ENCODE data around the gene ORC1. TPM values are rescaled to one million over a fixed set of nuclear protein-coding genes. Genes with fewer than 3 reads are reported as not detected.
A peak's percentile ranks its signal among the peaks of the same experiment; 100 is the strongest.
"Not testable (repeated sequence)": the region's sequence is repeated elsewhere in the genome, so short reads cannot be mapped to it uniquely, and the experiment has no call there.

The ORC1 gene
- total RNA-seq, 1 donor from 2014 or later = 2.9 TPM

DNA sequence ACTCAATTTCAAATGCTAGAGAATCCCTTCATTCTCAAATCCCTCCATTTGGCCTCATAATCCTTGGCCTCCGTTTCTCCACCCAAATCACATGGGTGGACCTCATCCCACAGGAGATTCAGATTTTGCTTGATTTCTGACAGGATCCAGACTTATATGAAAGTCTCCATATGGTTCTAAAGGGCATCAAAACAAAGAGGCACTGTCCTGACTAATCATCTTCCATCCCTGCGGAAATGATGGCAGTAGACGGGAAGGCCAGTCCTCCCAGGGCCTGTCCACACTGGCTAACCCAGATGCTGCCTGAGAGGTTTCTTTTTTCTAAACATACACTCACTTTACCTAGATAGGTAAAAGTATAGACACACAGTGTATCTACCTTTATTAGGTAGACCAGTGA, 18.8 kb downstream of the ORC1 start:
- DNase-seq = no peak

DNA sequence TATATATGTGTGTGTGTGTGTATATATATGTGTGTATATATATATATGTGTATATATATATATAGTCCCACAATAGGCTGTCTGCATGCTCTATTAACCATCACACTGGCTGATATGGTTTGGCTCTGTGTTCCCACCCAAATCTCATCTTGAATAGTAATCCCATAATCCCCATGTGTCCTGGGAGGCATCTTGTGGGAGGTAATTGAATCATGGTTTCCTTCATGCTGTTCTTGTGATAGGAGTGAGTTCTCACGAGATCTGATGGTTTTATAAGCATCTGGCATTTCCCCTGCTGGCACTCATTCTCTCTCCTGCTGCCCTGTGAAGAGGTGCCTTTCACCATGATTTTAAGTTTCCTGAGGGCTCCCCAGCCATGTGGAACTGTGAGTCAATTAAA, 34.4 kb downstream of the ORC1 start:
- DNase-seq = not testable (repeated sequence)

DNA sequence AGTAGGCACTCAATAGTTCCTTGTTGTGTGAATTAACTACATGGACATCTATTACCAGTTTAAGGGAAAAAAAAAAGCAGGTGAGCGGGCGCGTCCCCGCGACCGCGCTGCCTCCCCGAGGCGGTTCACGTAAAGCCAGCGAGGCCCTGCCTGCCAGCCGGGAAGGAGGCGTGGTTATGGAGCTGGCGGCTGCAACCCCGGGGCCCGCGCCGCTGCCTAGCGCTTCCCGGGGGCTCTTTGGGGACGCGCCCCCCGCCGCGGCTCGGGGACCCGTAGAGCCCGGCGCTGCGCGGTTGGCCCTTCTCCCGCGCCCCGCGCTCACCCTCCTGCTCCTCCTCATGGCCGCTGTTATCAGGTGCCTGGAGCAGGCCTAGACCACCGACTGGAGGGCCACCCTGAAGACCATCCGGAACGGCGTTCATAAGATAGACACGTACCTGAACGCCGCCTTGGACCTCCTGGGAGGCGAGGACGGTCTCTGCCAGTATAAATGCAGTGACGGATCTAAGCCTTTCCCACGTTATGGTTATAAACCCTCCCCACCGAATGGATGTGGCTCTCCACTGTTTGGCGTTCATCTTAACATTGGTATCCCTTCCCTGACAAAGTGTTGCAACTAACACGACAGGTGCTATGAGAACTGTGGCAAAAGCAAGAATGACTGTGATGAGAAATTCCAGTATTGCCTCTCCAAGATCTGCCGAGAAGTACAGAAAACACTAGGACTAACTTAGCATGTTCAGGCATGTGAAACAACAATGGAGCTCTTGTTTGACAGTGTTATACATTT, 35.6 kb downstream of the ORC1 start:
- DNase-seq = peak; percentile 67

DNA sequence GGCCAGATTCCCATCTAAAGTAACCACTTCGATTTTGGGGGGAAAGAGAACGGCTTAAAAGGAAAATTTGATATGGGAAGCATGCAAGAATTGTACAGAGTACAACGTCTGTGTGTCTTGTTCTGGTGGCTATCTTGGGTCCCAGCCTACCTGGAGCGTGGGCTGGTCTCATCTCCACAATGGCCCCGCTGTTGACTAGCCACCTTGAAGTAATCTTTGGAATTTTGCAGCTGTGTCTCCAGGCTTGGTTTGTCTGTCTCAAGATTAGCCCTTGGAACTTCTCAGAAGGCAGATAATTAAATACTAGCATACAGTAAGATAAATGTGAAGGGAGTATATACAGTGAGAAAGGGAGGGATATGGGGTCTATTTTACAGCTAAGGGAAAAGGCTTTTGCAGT, 37.0 kb downstream of the ORC1 start:
- DNase-seq = no peak

DNA sequence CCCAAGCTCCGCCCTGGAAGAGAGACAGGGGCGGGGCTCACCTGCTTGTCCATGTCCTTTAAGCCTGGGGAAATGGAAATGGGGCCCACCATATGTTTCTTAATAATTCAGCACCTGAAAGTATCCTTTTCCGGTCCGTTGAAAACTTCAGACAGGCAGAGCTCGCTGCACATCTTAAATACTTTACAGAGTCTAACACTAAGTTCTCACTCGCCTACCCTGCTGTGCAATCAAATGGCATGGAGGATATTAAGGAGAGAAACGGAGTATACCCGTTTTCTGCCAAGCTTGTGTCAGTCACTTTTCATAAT, 37.8 kb downstream of the ORC1 start:
- no peak for DNase-seq

DNA sequence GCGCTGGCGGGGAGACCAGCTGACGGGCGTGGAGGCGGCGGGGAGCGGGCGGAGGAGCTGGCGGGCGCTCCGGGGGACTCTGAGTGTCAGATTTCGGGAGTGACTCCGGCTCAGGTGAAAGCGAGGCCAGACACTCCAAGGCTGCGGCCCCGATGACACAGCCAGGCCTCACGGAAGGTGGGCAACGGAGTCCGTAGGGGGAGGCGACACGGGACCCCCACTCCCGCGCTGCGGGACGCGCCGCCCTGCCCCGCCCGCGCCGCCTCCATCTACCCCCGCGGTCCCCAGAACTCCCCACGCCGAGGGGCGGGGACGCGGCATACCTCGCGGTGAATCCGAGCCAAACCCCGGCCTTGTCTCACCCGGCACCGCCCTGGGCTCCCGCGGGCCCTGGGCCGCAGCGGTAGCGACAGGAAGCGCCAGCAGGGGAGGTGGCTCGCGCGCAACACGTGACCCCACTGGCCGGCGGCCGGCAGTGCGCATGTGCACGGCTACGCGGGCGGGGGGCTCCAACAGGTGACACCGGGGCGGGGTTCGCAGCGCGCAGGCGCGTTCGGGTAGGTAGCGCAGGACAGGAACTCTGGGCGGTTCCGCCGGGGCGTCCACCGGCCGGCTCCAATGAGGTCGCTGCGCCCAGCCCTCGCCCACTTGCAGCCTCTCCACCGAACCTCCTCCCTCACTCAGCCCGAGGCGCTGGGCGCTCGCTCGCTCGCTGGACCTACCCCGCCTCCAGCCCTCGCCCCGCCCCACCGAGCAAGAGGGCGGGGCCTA, 38.3 kb downstream of the ORC1 start, which contains the start of gene CC2D1B:
TSS of gene CC2D1B (minus strand) at position 460 of the 771 bp plus-strand sequence. CDS start 1,585 bp downstream, outside the sequence.
- DNase-seq = peak; percentile 99

DNA sequence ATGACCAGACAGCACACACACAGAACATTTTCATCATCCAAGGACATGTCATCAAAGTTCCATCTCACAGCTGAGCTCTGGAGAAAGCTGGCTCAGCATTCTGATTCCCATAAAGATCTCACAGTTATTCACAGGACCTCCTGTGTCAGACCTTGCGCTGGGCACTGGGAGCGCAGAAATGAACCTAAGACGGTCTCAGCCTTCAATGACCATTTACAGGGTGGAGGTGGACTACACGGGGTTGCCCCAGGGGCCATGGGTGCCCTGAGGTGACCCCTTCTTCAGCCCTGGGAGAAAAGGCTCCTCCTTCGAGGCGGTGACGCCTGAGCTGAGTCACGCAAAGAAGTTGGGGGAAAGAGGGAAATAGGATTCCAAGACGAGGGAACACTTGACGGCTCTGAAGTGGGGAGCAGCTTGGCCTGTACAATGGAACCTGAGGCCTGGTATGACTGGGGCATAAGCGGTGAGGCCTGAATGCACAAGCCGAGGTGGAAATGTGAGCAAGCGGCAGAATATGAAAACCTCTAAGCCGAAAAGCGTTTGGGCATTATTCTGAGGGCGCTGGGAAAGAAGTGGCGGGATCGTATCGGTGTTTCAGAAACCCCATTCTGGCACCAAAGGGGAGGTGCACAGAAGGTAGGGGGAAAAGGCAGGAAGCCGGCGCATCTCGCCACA, 39.0 kb downstream of the ORC1 start:
- peak; percentile 70 for DNase-seq

DNA sequence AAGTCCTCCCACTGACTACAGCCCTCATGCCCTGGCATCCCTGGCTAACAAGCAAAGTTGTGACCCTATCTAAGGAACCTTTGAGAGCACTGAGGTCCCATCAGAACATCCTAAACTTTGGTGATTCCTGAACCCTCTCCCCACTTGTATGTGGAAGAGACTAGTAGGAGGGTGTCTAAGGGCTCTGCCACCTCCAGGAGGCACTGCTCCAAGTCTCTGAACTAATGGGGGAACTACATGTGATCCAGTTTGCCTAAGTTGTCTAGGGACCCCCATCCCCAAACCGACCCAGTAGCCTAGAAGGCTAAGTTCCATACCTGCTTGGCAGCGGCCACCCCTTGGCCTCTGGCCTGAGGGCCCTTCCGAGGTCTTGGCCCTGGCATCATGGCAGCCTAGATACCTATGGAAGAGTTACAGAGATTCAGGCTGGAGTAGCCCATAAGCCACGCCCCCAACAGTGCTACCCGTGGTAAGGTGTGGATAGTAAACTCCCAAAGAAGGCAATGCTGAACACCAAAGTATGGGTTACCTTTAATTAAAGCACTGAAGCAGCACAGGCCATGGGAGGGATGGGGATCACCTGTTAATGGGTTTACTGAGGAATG, 39.9 kb downstream of the ORC1 start:
- no peak for DNase-seq

DNA sequence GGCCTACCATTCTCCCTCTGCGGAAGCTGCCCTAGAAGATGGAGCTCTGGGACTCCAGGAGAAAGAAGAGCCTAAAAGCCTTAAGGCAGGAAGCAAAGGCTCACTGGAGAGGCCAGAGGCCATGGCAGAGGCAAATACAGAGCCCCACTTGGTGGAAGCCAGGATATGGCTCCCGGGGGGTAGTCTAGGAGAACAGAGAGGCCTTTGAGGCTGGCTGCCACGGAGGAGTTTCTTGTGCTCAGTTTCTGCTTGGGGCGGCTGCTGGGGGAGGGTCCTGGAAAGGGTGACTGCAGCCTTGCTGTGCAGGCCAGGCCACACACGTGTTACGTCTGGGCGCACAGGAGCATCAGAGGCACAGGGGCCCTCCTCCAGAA, 43.6 kb downstream of the ORC1 start:
- DNase-seq = no peak

DNA sequence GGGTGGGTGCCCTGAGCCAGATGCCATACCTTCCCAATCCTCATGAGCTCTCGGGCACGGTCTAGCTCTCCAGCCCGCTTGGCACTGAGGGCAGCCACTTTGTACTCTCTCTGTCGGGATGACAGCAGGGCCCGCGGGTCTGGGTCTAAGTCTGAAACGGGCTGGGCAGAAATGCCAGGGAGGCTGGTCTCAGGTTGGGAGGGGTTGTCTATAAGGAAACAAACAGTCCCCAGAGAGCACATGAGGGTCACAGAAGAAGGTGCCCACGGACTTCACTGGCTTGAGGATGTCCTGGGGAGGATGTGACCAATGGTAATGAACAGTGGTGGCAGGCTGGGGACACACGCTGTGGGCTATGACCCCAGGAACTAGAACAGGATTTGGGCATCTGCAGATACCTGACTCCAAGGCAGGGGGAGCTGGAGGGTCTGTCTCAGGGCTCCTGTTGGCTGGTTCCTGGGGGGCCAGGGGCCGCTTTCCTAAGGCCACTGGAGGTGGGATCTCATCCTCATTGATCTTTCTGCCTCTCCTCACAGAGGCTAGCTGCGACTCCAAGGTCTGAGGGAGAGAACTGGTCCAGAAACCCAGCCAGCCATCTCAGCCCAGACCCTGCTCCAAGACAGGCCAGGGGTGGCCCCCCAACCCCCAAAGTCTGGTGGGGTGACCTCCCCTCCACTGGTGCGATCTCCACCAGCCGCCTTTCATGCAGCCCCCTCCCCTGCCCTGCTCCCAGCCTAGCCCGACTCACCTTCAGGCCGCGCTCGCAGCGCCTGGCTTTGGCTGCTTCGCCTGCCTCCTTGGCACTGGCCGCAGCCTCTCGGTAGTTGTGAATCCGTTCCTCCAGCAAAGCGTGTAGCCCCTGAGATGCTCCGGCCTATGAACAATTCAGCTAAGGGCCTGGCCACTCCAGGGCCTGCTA, 44.3 kb downstream of the ORC1 start:
- no peak for DNase-seq

DNA sequence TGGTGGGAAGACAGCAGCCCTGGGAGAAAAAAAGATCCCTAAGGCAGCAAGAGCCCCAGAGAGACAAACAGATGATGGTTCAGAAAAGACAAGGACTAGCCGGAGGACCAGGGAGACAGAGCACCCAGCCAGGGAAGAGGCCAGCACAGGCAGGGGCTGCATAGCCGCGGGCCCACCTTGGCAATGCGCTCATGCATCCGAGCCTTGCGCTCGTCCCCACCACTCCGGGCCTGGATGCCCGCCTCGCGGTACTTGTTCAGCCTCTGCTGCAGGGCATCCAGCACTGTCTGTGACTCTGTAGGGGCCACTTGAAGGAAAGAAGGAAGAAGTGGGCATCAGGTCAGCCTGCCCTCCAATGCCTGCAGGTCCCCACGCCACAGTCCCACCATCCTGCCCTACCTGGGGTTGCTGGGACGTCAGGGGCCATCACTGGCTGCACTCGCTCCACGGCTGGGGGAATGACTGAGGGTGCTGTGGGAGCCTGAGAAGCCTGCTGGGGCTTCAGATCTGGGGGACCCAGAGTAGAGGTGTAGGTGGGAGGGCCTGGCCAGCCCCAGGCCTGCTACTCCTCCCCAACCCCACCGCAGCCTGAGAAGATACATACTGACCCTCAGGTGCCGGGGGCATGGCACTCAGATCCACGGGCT, 45.2 kb downstream of the ORC1 start:
- DNase-seq = no peak

DNA sequence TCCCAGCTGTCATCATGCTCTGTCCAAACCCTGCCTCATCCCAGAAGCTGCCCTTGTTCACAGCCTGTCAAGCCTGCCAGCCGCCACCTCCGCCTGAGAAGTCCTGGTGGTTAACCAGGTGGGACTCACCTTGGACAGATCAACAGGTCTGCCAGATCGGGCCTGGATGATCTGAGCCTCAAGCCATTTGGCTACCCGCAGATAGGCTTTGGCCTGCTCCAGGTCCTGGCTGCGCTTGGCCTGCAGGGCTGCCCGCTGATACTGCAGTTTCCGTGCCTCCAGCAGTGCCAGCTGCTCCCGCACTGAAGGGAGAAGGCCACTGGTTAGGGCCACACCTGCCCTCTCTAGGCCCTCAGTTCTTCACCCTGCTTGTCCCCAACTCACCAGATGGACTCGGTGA, 46.8 kb downstream of the ORC1 start:
- DNase-seq = no peak

DNA sequence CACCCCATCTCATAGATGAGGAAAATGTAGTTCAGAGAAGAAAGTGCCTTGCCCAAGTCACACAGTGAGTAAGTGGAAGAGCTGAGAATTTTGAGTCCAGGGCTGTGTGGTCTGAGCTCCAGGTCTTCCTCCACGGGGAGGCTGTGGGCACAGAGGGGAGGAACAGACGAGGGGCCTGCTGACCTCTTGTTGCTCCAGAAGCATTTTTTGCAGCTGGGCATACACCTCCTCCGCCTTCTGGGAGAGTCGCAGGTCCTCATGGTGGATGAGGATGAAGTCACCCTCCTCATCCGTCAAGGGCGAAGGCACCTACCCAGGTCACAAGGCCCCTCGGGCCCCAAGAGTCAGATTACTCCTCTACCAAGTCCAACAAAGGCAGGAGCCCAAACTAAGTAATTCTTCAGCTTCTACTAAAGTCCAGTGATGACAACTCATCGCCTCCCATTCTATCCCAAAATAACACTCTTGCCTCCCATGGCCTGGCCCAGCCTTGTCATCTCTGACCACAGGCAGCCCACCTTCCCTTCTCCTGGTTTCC, 47.3 kb downstream of the ORC1 start:
- no peak for DNase-seq

DNA sequence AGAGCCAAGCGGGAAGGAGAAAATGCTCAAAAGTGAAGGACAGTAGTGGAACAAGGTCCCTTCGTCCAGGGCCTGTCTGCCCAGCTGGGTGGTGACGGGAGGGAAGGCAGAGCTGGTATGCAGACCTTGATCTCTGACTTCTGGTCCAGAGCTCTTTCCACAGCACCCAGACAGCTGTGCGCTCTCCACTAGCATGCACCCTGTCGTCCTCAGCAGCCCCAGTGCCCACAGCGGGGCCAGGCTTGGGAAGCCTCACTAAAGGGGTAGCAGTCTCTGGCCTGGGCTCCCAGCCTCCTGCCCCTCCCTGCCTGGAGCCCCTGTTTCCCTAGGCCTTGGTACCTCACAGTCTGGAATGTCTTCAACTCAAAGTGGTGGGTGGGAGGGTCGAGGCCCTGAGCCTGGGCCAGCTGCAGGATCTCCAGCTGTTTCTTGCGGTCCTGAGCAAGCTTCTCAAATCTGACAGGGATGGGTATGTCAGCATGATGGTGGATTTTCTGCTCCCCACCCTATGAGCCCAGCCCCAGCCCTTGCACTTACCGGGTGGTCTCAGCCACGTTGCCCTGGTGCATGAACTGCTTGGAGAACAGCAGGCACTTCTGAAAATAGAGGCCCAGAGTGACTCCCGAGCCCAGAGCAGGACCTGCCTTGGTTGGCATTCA, 48.2 kb downstream of the ORC1 start:
- no peak for DNase-seq

DNA sequence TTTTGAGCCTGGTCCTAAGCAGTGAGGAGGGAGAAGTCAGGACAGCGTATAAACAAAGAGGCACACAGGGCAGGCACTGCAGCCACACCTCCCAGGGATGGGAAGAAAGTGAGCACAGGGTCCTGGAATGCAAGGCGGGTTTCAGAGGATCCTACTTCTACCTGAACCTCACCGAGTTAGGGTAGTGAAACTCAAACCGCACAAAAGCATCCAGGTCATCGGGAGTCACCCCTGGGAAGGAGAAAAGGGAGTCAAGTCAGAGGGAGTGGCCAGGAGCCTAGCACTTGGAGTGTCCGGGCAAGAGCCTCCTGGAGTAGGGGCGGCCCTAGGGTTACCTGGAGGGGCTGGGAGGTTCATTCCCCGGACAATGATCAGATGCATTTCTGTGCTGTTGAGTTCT, 48.8 kb downstream of the ORC1 start:
- no peak for DNase-seq

DNA sequence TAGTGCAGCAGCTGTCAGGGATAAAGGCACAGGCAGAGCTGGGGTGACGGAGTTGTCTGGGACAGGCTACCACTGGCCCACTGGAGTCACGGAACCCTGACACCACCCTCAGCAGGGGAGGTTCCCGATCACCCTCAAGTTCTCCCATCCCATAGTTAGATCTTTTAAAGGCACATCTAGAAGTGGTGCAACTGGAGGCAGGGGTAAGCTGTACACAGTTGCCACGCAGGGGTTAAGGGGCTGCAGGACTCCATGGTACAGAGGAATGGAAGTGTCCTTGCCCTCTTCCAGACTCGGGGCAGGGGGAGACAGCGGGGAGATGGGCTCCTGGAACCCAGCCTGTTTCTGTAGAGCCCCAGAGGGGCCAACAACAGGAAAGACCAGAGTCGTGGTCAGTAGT, 51.5 kb downstream of the ORC1 start:
- no peak for DNase-seq

DNA sequence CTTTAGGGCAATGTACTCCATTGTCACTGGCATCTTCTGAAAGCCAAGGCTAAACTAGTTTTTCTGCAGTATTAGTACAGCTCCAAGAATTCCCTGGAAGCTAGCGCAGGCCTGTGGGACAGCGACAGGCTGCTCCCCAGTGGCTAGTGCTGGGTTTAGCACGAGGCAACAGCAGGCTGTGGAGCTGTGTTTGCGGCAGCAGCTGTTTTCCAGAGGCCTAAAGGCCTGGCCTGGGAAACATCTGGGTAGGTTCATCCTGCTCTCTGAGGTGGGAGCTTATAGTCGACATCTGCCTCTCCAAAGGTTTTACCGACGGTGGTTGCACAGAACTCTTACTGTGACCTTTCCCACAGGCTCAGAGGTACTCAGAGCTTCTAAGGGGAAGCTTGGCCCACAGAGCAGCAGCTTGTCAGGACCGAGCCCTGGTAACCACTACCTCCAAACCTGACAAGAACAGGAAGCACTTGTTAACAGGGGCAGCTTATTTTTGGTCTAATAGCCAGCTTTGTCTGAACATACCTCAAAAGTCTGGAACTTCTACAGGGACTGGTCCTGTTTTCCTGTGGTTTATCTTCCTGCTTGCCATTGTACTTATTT, 55.4 kb downstream of the ORC1 start:
- DNase-seq = peak; percentile 48

DNA sequence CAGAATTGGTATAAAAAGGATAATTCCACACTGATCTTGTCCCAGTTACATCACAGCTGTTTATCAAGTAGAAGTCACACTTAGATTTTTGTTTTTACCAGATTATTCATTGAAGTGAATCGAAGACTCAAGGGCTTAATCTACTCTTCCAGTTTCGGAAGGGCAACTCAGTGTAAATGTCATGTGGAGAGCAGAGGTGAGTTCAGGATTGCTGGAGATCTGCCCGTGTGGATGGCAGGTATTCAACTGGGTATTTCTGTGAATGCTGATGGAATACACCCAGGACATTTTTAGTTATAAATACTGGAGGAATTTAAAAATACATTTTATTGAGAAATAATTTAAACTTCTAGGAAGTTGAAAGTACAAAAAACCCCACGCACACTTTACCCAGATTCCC, 57.6 kb downstream of the ORC1 start:
- no peak for DNase-seq

DNA sequence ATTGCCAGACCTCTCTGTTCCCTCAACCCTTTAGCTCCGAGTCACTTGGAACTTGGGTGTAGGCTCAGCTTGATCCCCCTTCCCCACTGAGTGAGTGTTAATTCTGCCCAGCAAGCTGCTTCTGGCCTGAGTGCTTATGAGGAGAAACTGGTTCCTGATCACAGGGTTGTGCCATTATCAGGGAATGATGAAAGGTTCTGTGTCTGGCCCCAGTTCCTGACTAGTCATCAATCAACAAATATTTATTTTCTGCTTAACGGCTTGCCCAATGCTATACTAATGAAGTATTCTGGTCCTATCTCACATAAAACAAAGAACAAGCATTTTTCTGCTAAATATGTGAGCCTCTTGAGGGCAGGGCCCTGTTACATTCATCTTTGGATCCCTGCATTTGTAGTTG, 59.0 kb downstream of the ORC1 start:
- no peak for DNase-seq

DNA sequence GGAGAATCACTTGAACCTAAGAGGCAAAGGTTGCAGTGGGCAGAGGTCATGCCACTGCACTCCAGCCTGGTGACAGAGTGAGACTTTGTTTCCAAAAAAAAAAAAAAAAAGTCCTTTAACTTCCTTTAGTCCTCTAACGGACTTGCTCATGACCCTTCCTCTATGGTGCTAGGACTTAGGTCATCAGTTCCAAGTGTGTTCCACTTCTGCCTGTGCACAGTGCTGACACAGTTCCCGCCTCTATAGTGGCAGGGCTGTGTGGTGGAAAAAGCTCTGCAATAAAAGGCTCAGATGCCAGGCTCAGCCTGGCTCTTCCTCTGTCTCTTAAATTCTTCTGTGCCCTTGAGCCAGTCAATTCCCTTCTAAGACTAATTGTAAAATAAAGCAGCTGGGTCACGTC, 60.2 kb downstream of the ORC1 start:
- DNase-seq = no peak
